Mesenchymal stem cell (in vitro differentiated cells and primary cell): ENCODE results near the gene ARHGAP5.

Source experiments
- DNase-seq: peaks from one replicate; pipeline ENCODE4 v3.0.0-alpha.2; 2013
- H2AFZ ChIP-seq: one replicate; pipeline ENCODE4 v1.6.1; 2013; ENCODE audit warnings: low read depth, mild to moderate bottlenecking, control low read depth, inconsistent platforms, low read length, moderate library complexity
- H2AK5ac ChIP-seq: 2 replicates; pipeline ENCODE4 v1.6.1; 2013; ENCODE audit warnings: low read length, moderate library complexity, mild to moderate bottlenecking, inconsistent platforms; ENCODE audit not compliant: severe bottlenecking
- H2BK120ac ChIP-seq: one replicate; pipeline ENCODE4 v1.6.1; 2013; ENCODE audit warnings: low read depth, mild to moderate bottlenecking, inconsistent platforms, low read length, moderate library complexity
- H2BK12ac ChIP-seq, 2 experiments: one replicate each; pipeline ENCODE4 v1.6.1; 2013; ENCODE audit warnings: inconsistent platforms in 2 of 2, low read length in 2 of 2, mild to moderate bottlenecking in 2 of 2, moderate library complexity in 2 of 2, control low read depth in 1 of 2
- H2BK15ac ChIP-seq: one replicate; pipeline ENCODE4 v1.6.1; 2013; ENCODE audit warnings: mild to moderate bottlenecking, low read depth, inconsistent platforms; ENCODE audit not compliant: poor library complexity, severe bottlenecking
- H2BK5ac ChIP-seq: 2 replicates; pipeline ENCODE4 v1.6.1; 2013; ENCODE audit warnings: low read depth, mild to moderate bottlenecking, low read length, control low read depth, inconsistent platforms; ENCODE audit not compliant: poor library complexity, severe bottlenecking
- H3K14ac ChIP-seq, 2 experiments: one replicate each; pipeline ENCODE4 v1.6.1; 2013; ENCODE audit warnings: inconsistent platforms in 2 of 2, low read length in 2 of 2, control low read depth in 1 of 2, mild to moderate bottlenecking in 1 of 2, moderate library complexity in 1 of 2
- H3K18ac ChIP-seq, 2 experiments: one replicate each; pipeline ENCODE4 v1.6.1; 2013; ENCODE audit warnings: inconsistent platforms in 2 of 2, low read length in 2 of 2, control low read depth in 1 of 2, low read depth in 1 of 2, mild to moderate bottlenecking in 1 of 2
- H3K23ac ChIP-seq, 2 experiments: one replicate each; pipeline ENCODE4 v1.6.1; 2013; ENCODE audit warnings: inconsistent platforms in 2 of 2, low read length in 2 of 2, mild to moderate bottlenecking in 2 of 2, moderate library complexity in 2 of 2, control low read depth in 1 of 2
- H3K27ac ChIP-seq: 2 replicates; pipeline ENCODE4 v1.5.1; 2013; ENCODE audit warnings: mild to moderate bottlenecking, moderate library complexity, low read length, control low read depth, inconsistent platforms; ENCODE audit not compliant: poor library complexity, severe bottlenecking
- H3K27me3 ChIP-seq, 2 experiments: 2 replicates each; pipeline versions ENCODE4 v1.6.1 to v1.7.0; 2013; ENCODE audit warnings: low read length in 2 of 2, mild to moderate bottlenecking in 2 of 2, moderate library complexity in 2 of 2, control low read depth in 1 of 2, inconsistent platforms in 1 of 2; ENCODE audit not compliant: control insufficient read depth in 1 of 2, insufficient read depth in 1 of 2
- H3K36me3 ChIP-seq, 2 experiments: 2 replicates each; pipeline versions ENCODE4 v1.6.1 to v1.7.0; 2013; ENCODE audit warnings: low read length in 2 of 2, control low read depth in 1 of 2, inconsistent platforms in 1 of 2, low read depth in 1 of 2, mild to moderate bottlenecking in 1 of 2; ENCODE audit not compliant: insufficient read depth in 2 of 2, control insufficient read depth in 1 of 2
- H3K4ac ChIP-seq, 2 experiments: one replicate each; pipeline ENCODE4 v1.6.1; 2013; ENCODE audit warnings: inconsistent platforms in 2 of 2, low read length in 2 of 2, mild to moderate bottlenecking in 2 of 2, moderate library complexity in 2 of 2, control low read depth in 1 of 2, low read depth in 1 of 2
- H3K4me1 ChIP-seq: 2 replicates; pipeline ENCODE4 v1.6.1; 2013; ENCODE audit warnings: low read depth, low read length, control low read depth; ENCODE audit not compliant: control insufficient read depth, insufficient read depth
- H3K4me2 ChIP-seq: 2 replicates; pipeline ENCODE4 v1.6.1; 2013; ENCODE audit warnings: low read length, mild to moderate bottlenecking, inconsistent platforms; ENCODE audit not compliant: poor library complexity, severe bottlenecking
- H3K4me3 ChIP-seq, 2 experiments: 2 replicates each; pipeline versions ENCODE4 v1.5.1 to v1.7.0; 2013; ENCODE audit warnings: low read length in 2 of 2, mild to moderate bottlenecking in 2 of 2, control low read depth in 1 of 2, low read depth in 1 of 2; ENCODE audit not compliant: insufficient read depth in 1 of 2
- H3K79me1 ChIP-seq: replicated peaks from 2 replicates; pipeline ENCODE4 v1.6.1; 2013; ENCODE audit warnings: mild to moderate bottlenecking, control low read depth, low read length, inconsistent platforms; ENCODE audit not compliant: poor library complexity, severe bottlenecking
- H3K9ac ChIP-seq: 2 replicates; pipeline ENCODE4 v1.7.0; 2013; ENCODE audit warnings: mild to moderate bottlenecking, low read length, moderate library complexity
- H3K9me3 ChIP-seq: 2 replicates; pipeline ENCODE4 v1.7.0; 2013; ENCODE audit warnings: mild to moderate bottlenecking, low read length; ENCODE audit not compliant: control insufficient read depth
- H4K8ac ChIP-seq: one replicate; pipeline ENCODE4 v1.6.1; 2013; ENCODE audit warnings: inconsistent platforms, mild to moderate bottlenecking, low read length, moderate library complexity
- H4K91ac ChIP-seq: one replicate; pipeline ENCODE4 v1.6.1; 2013; ENCODE audit warnings: mild to moderate bottlenecking, low read length, inconsistent platforms
- WGBS: methylation state at CpG from one replicate; pipeline ENCODE4 v1.1.7; 2013; ENCODE audit warnings: mixed read lengths; 5-methylcytosine and 5-hydroxymethylcytosine counted together

ARHGAP5 gene

GRCh38 chr14:32186248-32186647 lies 109.1 kb downstream of the ARHGAP5 start:
- Histone ChIP-seq H3K23ac (no peak overlapping the region), H2AFZ (no peak overlapping the region), H3K4me3 (no peak overlapping the region), H3K4me1 (no peaks in the 10 kb centered on the region), H3K14ac (no peak overlapping the region), H3K18ac (no peak overlapping the region), H3K27ac (no peak overlapping the region), H3K9ac (no peak overlapping the region), H3K9me3 (peaks cover 20% of the 10 kb centered on the region), H3K4ac (no peak overlapping the region), H4K8ac (no peak overlapping the region), H3K27me3 (no peaks in the 10 kb centered on the region), H2BK5ac (no peak overlapping the region), H2BK12ac (no peak overlapping the region), H3K36me3 (no peaks in the 10 kb centered on the region), H3K79me1 (no peaks in the 10 kb centered on the region), H2BK15ac (no peak overlapping the region), H3K4me2 (no peak overlapping the region), H4K91ac (no peak overlapping the region), H2AK5ac (no peak overlapping the region), H2BK120ac (no peak overlapping the region)
- DNase-seq: no peak

- Histone ChIP-seq H3K18ac (no peak overlapping the region), H3K9ac (no peak overlapping the region), H2BK15ac (no peak overlapping the region), H3K4me1 (no peaks in the 10 kb centered on the region), H3K4me3 (no peak overlapping the region), H3K4ac (no peak overlapping the region), H4K8ac (no peak overlapping the region), H3K27me3 (no peaks in the 10 kb centered on the region), H2BK12ac (no peak overlapping the region), H2BK120ac (no peak overlapping the region), H2BK5ac (no peak overlapping the region), H3K9me3 (peaks cover 14% of the 10 kb centered on the region), H3K4me2 (no peak overlapping the region), H2AK5ac (no peak overlapping the region), H3K36me3 (no peaks in the 10 kb centered on the region), H3K14ac (no peak overlapping the region), H3K23ac (no peak overlapping the region), H3K79me1 (no peaks in the 10 kb centered on the region), H4K91ac (no peak overlapping the region), H3K27ac (no peak overlapping the region), H2AFZ (no peak overlapping the region)
- DNase-seq: no peak
- 95% methylated on average over 1 of the region's 1 CpG for WGBS
Observed at GRCh38 chr14:32189811-32190210, 112.7 kb downstream of the ARHGAP5 start.

GRCh38 chr14:32190673-32191072 lies 113.6 kb downstream of the ARHGAP5 start:
- Histone ChIP-seq H3K4me2 (no peak overlapping the region), H3K36me3 (no peaks in the 10 kb centered on the region), H3K4ac (no peak overlapping the region), H2AFZ (no peak overlapping the region), H2AK5ac (no peak overlapping the region), H2BK15ac (no peak overlapping the region), H4K91ac (no peak overlapping the region), H3K4me1 (no peaks in the 10 kb centered on the region), H4K8ac (no peak overlapping the region), H3K9me3 (peaks cover 6% of the 10 kb centered on the region), H3K18ac (peak overlapping the region in 1 of 2 experiments; percentile 49), H2BK120ac (no peak overlapping the region), H3K4me3 (no peak overlapping the region), H3K79me1 (no peaks in the 10 kb centered on the region), H3K9ac (no peak overlapping the region), H2BK12ac (no peak overlapping the region), H2BK5ac (no peak overlapping the region), H3K23ac (no peak overlapping the region), H3K27ac (no peak overlapping the region), H3K14ac (no peak overlapping the region), H3K27me3 (no peaks in the 10 kb centered on the region)
- peak; percentile 59 for DNase-seq
- no CpG with 5 or more reads among the region's 3 CpGs for WGBS

GRCh38 chr14:32192712-32193373 lies 115.7 kb downstream of the ARHGAP5 start:
- no peak overlapping the region for H2BK120ac ChIP-seq
- no peak overlapping the region for H3K4me3 ChIP-seq
- no CpG with 5 or more reads among the region's 2 CpGs for WGBS

More at GRCh38 chr14:32192712-32193373, 115.7 kb downstream of the ARHGAP5 start:
- Histone ChIP-seq H3K14ac (no peak overlapping the region), H3K9me3 (no peaks in the 10 kb centered on the region), H3K4me2 (no peak overlapping the region), H3K9ac (no peak overlapping the region), H3K27me3 (no peaks in the 10 kb centered on the region), H3K79me1 (no peaks in the 10 kb centered on the region), H2AFZ (no peak overlapping the region), H2BK15ac (no peak overlapping the region), H4K91ac (no peak overlapping the region), H3K27ac (no peak overlapping the region), H3K4ac (no peak overlapping the region), H3K18ac (no peak overlapping the region), H2AK5ac (no peak overlapping the region), H3K4me1 (no peaks in the 10 kb centered on the region), H3K36me3 (no peaks in the 10 kb centered on the region), H4K8ac (no peak overlapping the region), H3K23ac (no peak overlapping the region), H2BK5ac (no peak overlapping the region), H2BK12ac (no peak overlapping the region)
- DNase-seq: no peak
